DMS153 (cell line): ENCODE measurements around the gene FGFR1OP2.
"Not testable (repeated sequence)": the region's sequence is repeated elsewhere in the genome, so short reads cannot be mapped to it uniquely, and the experiment has no call there.

ENCODE experiments used
- DNase-seq: peaks from one replicate; lab custom pipeline; 2025; lab: John Stamatoyannopoulos, UW

FGFR1OP2 gene

GRCh38 chr12:26941215-26941594 lies 2.9 kb downstream of the FGFR1OP2 start:
- DNase-seq = no peak

GRCh38 chr12:26948309-26948708 lies 10.0 kb downstream of the FGFR1OP2 start:
- no peak for DNase-seq

- no peak for DNase-seq
Measured at GRCh38 chr12:26953447-26953846, 15.2 kb downstream of the FGFR1OP2 start.

- no peak for DNase-seq
Measured at GRCh38 chr12:26954027-26954426, 15.8 kb downstream of the FGFR1OP2 start.

GRCh38 chr12:26961391-26961790 lies 23.1 kb downstream of the FGFR1OP2 start:
- not testable (repeated sequence) for DNase-seq

GRCh38 chr12:26961803-26962202 lies 23.5 kb downstream of the FGFR1OP2 start:
- DNase-seq = no peak

GRCh38 chr12:26963413-26963812 lies 25.1 kb downstream of the FGFR1OP2 start:
- no peak for DNase-seq

- no peak for DNase-seq
Measured at GRCh38 chr12:26966842-26967241, 28.6 kb downstream of the FGFR1OP2 start.

GRCh38 chr12:26970136-26970535 lies 31.9 kb downstream of the FGFR1OP2 start:
- DNase-seq = no peak

- DNase-seq = no peak
Measured at GRCh38 chr12:26971963-26972362, 33.7 kb downstream of the FGFR1OP2 start.

GRCh38 chr12:26976687-26977086 lies 38.4 kb downstream of the FGFR1OP2 start:
- no peak for DNase-seq

- no peak for DNase-seq
Measured at GRCh38 chr12:26978801-26979200, 40.5 kb downstream of the FGFR1OP2 start.

GRCh38 chr12:26979733-26980132 lies 41.5 kb downstream of the FGFR1OP2 start:
- no peak for DNase-seq

- DNase-seq = no peak
Measured at GRCh38 chr12:26982866-26983265, 44.6 kb downstream of the FGFR1OP2 start.

- DNase-seq = no peak
Measured at GRCh38 chr12:26987634-26988424, 49.6 kb downstream of the FGFR1OP2 start.

GRCh38 chr12:26988703-26989102 lies 50.4 kb downstream of the FGFR1OP2 start:
- no peak for DNase-seq

- no peak for DNase-seq
Measured at GRCh38 chr12:26989873-26990272, 51.6 kb downstream of the FGFR1OP2 start.

- no peak for DNase-seq
Measured at GRCh38 chr12:26991826-26992225, 53.6 kb downstream of the FGFR1OP2 start.

GRCh38 chr12:26994109-26994508 lies 55.8 kb downstream of the FGFR1OP2 start:
- DNase-seq = no peak

GRCh38 chr12:26995706-26996105 lies 57.4 kb downstream of the FGFR1OP2 start:
- no peak for DNase-seq

GRCh38 chr12:26997003-26997402 lies 58.7 kb downstream of the FGFR1OP2 start:
- DNase-seq = no peak

GRCh38 chr12:27000961-27001360 lies 62.7 kb downstream of the FGFR1OP2 start:
- no peak for DNase-seq

GRCh38 chr12:27001663-27002062 lies 63.4 kb downstream of the FGFR1OP2 start:
- DNase-seq = no peak

GRCh38 chr12:27002141-27002540 lies 63.9 kb downstream of the FGFR1OP2 start:
- DNase-seq = no peak
